ENCODE measurements around the gene SGSM1.
A peak's percentile ranks its signal among the peaks of the same experiment; 100 is the strongest.

DNA sequence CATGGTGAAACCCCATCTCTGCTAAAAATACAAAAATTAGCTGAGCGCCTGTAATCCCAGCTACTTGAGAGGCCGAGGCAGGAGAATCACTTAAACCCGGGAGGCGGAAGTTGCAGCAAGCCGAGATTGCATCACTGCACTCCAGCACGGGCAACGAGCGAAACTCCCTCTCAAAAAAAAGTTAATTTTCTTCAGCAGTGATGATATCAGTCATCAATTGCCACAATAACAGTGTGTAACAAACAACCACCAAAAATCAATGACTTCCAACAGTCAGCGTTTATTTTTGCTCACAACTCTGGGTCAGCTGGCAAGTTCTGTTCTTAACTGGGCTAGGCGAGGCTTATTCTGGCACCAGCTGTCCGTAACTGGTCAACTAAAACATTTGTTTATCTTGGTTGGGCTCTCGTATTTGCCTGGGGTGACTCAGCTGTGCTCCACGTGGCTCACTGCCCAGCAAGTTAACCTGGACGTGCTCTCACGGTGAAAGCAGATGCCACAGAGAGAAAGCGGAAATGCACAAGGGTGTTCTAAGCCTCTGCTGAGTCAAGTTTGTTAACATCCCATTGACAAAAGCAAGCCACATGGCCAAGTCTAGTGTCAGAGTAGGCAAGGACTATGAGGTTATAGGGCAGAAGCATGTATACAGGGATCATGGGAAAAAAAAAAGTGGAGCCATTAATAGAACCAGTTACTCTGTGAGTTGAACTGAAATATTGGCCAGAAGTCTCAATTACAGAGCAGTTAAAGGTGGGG is 88.4 kb downstream of the SGSM1 start:
- TF ChIP-seq CTCF (IDR thresholded peaks at IDR 0.05) (peak in 1 of 7 experiments; percentile 0), POLR2A (IDR thresholded peaks at IDR 0.05) (peak in 2 of 3 donors; percentile 39 to 40)
